ENCODE data around the gene MRPL12.

MRPL12 gene

GRCh38 chr17:81693509-81694210, 9.5 kb upstream of the MRPL12 start:
- no peaks in the 10 kb centered on the region for H3K27me3 ChIP-seq (replicated peaks)
- in situ Hi-C loops (cut with HindIII; ENCODE audit: low pct_ligation_motif_present, low sequenced_read_pairs) = no loop called here
- no peak for DNase-seq
- H3K36me3 ChIP-seq (replicated peaks) = peaks cover 96% of the 10 kb centered on the region
- H3K27ac ChIP-seq = no peak overlapping the region
- no peak overlapping the region for H3K4me3 ChIP-seq (ENCODE audit: low read depth, low read length)
- TF ChIP-seq, protein P1, sequence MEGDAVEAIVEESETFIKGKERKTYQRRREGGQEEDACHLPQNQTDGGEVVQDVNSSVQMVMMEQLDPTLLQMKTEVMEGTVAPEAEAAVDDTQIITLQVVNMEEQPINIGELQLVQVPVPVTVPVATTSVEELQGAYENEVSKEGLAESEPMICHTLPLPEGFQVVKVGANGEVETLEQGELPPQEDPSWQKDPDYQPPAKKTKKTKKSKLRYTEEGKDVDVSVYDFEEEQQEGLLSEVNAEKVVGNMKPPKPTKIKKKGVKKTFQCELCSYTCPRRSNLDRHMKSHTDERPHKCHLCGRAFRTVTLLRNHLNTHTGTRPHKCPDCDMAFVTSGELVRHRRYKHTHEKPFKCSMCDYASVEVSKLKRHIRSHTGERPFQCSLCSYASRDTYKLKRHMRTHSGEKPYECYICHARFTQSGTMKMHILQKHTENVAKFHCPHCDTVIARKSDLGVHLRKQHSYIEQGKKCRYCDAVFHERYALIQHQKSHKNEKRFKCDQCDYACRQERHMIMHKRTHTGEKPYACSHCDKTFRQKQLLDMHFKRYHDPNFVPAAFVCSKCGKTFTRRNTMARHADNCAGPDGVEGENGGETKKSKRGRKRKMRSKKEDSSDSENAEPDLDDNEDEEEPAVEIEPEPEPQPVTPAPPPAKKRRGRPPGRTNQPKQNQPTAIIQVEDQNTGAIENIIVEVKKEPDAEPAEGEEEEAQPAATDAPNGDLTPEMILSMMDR (IDR thresholded peaks at IDR 0.05; ENCODE audit: low read depth, low read length, missing control alignments) = peak; percentile 16

DNA sequence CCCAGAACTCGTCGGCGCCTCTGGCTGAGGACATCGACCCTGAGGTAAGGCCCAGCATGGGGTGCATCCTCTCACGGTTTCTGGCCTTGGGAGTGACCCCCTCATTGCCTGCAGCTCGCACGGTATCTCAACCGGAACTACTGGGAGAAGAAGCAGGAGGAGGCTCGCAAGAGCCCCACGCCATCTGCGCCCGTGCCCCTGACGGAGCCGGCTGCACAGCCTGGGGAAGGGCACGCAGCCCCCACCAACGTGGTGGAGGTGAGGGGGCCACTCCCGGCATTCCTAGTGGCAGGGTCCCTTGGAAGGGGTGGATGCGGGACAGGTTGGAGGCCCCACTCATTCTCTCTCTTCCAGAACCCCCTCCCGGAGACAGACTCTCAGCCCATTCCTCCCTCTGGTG, 8.4 kb upstream of the MRPL12 start:
- TF ChIP-seq, protein P1 (IDR thresholded peaks at IDR 0.05; ENCODE audit: low read depth, low read length, missing control alignments) = no peak
- H3K27me3 ChIP-seq (replicated peaks) = no peaks in the 10 kb centered on the region
- H3K4me3 ChIP-seq (ENCODE audit: low read depth, low read length) = no peak overlapping the region
- no peak overlapping the region for H3K27ac ChIP-seq
- in situ Hi-C loops (cut with HindIII; ENCODE audit: low pct_ligation_motif_present, low sequenced_read_pairs) = no loop called here
- DNase-seq = no peak
- H3K36me3 ChIP-seq (replicated peaks) = peaks cover 97% of the 10 kb centered on the region

- in situ Hi-C loops (cut with HindIII; ENCODE audit: low pct_ligation_motif_present, low sequenced_read_pairs) = no loop called here
- Histone ChIP-seq H3K36me3 (replicated peaks) (peaks cover 97% of the 10 kb centered on the region), H3K4me3 (ENCODE audit: low read depth, low read length) (no peak overlapping the region), H3K27ac (no peak overlapping the region), H3K27me3 (replicated peaks) (no peaks in the 10 kb centered on the region)
- TF ChIP-seq, protein P1 (IDR thresholded peaks at IDR 0.05; ENCODE audit: low read depth, low read length, missing control alignments) = no peak
- no peak for DNase-seq
Observed at GRCh38 chr17:81695211-81695610, 8.0 kb upstream of the MRPL12 start.

DNA sequence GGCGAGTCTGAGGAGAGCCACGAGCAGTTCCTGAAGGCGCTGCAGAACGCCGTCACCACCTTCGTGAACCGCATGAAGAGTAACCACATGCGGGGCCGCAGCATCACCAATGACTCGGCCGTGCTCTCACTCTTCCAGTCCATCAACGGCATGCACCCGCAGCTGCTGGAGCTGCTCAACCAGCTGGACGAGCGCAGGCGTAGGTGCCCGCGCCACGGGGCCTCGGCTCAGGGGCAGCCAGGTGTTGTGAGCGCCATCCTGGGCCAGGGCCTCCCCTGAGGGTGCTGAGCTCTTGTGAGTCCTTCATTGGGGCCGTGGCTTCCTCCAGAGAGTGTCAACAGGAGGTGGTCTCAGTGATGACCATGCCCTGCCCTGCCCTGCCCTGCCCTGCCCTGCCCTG, 7.4 kb upstream of the MRPL12 start:
- in situ Hi-C loops (cut with HindIII; ENCODE audit: low pct_ligation_motif_present, low sequenced_read_pairs) = no loop called here
- TF ChIP-seq, protein P1 (IDR thresholded peaks at IDR 0.05; ENCODE audit: low read depth, low read length, missing control alignments) = no peak
- no peak overlapping the region for H3K27ac ChIP-seq
- no peak overlapping the region for H3K4me3 ChIP-seq (ENCODE audit: low read depth, low read length)
- H3K27me3 ChIP-seq (replicated peaks) = no peaks in the 10 kb centered on the region
- peaks cover 93% of the 10 kb centered on the region for H3K36me3 ChIP-seq (replicated peaks)
- no peak for DNase-seq

- Histone ChIP-seq H3K27me3 (replicated peaks) (no peaks in the 10 kb centered on the region), H3K4me3 (ENCODE audit: low read depth, low read length) (no peak overlapping the region), H3K36me3 (replicated peaks) (peaks cover 93% of the 10 kb centered on the region), H3K27ac (no peak overlapping the region)
- TF ChIP-seq, protein P1 (IDR thresholded peaks at IDR 0.05; ENCODE audit: low read depth, low read length, missing control alignments) = no peak
- DNase-seq = no peak
- in situ Hi-C loops (cut with HindIII; ENCODE audit: low pct_ligation_motif_present, low sequenced_read_pairs) = no loop called here
Observed at GRCh38 chr17:81696218-81696941, 6.8 kb upstream of the MRPL12 start.

All from brain microvascular endothelial cell (primary cell).